Right lobe of liver (tissue), 4 donors: ENCODE results near the gene SGSH.

ENCODE experiments used
- POLR2A ChIP-seq: fragments of 450-650 bp; IDR thresholded peaks from one replicate; pipeline ENCODE4 v1.6.1; 2017; ENCODE audit warnings: antibody characterized with exemption, mild to moderate bottlenecking
- TF ChIP-seq, protein P1 (sequence below), 4 donors: fragments of 200-600 bp in 3 of 4; fragments of 450-650 bp in 1 of 4; IDR thresholded peaks; one replicate each; pipeline versions ENCODE4 v1.5.1 to v1.8.0; 2016 to 2022; ENCODE audit warnings: antibody characterized with exemption in 4 of 4, mild to moderate bottlenecking in 2 of 4
- donor health status: DM: no; HTN: no; CAD: no.
- donor health status: DM: no; HTN: no; CAD: no.
- donor health status: DM: no; HTN: yes; CAD: no.

DNA sequence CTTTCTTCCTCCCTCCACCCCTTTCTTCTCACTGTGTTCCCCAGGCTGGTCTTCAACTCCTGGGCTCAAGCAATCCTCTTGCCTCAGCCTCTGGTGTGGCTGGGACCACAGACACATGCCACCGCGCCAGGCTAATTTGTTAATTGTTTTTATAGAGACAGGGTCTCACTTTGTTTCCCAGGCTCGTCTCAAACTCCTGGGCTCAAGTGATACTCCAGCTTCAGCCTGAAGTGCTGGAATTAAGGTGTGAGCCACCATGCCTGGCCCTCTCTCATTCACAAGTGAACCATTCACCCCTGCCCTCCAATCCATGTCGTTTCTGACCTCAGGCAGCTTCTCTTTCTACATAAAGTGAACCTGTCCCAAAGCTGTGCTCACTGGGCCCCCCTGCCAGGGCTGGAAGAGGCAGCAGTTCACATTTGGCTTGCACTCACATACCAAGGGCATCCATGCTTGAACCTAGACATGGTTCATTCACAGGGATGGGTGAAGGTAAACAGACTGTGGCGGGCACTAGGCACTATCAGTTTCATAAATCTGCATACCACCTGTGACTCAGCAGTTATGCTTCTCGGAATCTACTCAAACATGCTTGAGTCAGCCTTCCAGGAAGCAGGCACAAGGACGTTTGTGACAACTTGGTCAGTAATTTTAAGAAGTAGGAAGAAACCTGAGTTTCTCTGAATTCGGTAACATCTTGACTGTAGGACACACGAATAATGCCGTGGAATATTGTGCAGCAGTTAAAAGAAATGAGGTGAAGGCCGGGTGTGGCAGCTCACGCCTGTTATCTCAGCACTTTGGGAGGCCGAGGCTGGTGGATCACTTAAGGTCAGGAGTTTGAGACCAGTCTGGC lies 34.5 kb upstream of the SGSH start:
- TF ChIP-seq POLR2A, result no peak
- TF ChIP-seq, protein P1, sequence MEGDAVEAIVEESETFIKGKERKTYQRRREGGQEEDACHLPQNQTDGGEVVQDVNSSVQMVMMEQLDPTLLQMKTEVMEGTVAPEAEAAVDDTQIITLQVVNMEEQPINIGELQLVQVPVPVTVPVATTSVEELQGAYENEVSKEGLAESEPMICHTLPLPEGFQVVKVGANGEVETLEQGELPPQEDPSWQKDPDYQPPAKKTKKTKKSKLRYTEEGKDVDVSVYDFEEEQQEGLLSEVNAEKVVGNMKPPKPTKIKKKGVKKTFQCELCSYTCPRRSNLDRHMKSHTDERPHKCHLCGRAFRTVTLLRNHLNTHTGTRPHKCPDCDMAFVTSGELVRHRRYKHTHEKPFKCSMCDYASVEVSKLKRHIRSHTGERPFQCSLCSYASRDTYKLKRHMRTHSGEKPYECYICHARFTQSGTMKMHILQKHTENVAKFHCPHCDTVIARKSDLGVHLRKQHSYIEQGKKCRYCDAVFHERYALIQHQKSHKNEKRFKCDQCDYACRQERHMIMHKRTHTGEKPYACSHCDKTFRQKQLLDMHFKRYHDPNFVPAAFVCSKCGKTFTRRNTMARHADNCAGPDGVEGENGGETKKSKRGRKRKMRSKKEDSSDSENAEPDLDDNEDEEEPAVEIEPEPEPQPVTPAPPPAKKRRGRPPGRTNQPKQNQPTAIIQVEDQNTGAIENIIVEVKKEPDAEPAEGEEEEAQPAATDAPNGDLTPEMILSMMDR (IDR thresholded peaks at IDR 0.05), result no peak
